ENCODE data around the gene FGR. TPM values are rescaled to one million over a fixed set of nuclear protein-coding genes. Genes with fewer than 3 reads are reported as not detected.
A peak's percentile ranks its signal among the peaks of the same experiment; 100 is the strongest.

Gene FGR
- total RNA-seq, 5 donors from 2014 or later (not counting 1 experiment from before 2014, with no cell fraction given): 3.2 to 37.3 (median 5.7) TPM

GRCh38 chr1:27576806-27577227 is 58.2 kb downstream of the FGR start:
- POLR2A ChIA-PET: interaction anchor here in 1 of 2 donors (0.5 kb wide), 1 partner anchor 18 kb away, joined by 4 read pairs; no protein-coding TSS in a partner anchor
- ATAC-seq (replicated peaks in 1 of 4): peak in 1 of 4 experiments; percentile 12
- H3K4me1 Mint-ChIP-seq: peaks cover 33 to 44% (median 42%) of the 10 kb centered on the region in 3 donors
- H3K36me3 Mint-ChIP-seq: peaks cover 5% of the 10 kb centered on the region
- H3K9me3 ChIP-seq: no peaks in the 10 kb centered on the region
- H3K9me3 Mint-ChIP-seq: no peaks in the 10 kb centered on the region
- peaks cover 7 to 24% of the 10 kb centered on the region in 2 experiments for H3K4me1 ChIP-seq (ENCODE audit: control insufficient read depth in 1 of 2, extremely low read depth in 1 of 2, insufficient read depth in 2 of 2, low read length in 2 of 2)
- H3K4me3 ChIP-seq (ENCODE audit: control insufficient read depth in 1 of 2, extremely low read depth in 1 of 2, low read length in 1 of 2): no peak overlapping the region
- CTCF ChIA-PET: no interaction called here
- DNase-seq: no peak
- H3K27ac Mint-ChIP-seq: no peak overlapping the region
- H3K27me3 ChIP-seq (replicated peaks in 1 of 2; ENCODE audit: control insufficient read depth in 2 of 2, extremely low read depth in 1 of 2, insufficient read depth in 2 of 2, low read length in 1 of 2): peaks cover 0 to 9% of the 10 kb centered on the region in 2 experiments
- no peaks in the 10 kb centered on the region for H3K27me3 Mint-ChIP-seq
- H3K27ac ChIP-seq (ENCODE audit: low read length): no peak overlapping the region
- H3K36me3 ChIP-seq (ENCODE audit: control insufficient read depth in 2 of 2, extremely low read depth in 1 of 2, insufficient read depth in 1 of 2, low read length in 1 of 2): no peaks in the 10 kb centered on the region
- H3K4me3 Mint-ChIP-seq: peak overlapping the region in 1 of 3 donors; percentile 52
- 89% methylated on average over 5 of the region's 7 CpGs for WGBS (ENCODE audit: insufficient coverage)

- ATAC-seq (replicated peaks in 1 of 4) (peak in 2 of 4 experiments; percentile 23 to 43), DNase-seq (no peak)
- H3K4me3 Mint-ChIP-seq: peak overlapping the region in 2 of 3 donors; percentile 31 to 52
- ChIA-PET POLR2A (interaction anchor here in 1 of 2 donors (0.7 kb wide), 1 partner anchor 15 kb away, joined by 9 read pairs; no protein-coding TSS in a partner anchor), CTCF (no interaction called here)
- 36% methylated on average over 19 of the region's 44 CpGs for WGBS (ENCODE audit: insufficient coverage)
- Histone ChIP-seq H3K9me3 (no peaks in the 10 kb centered on the region), H3K4me1 (ENCODE audit: control insufficient read depth in 1 of 2, extremely low read depth in 1 of 2, insufficient read depth in 2 of 2, low read length in 2 of 2) (peaks cover 7 to 24% of the 10 kb centered on the region in 2 experiments), H3K27me3 (replicated peaks in 1 of 2; ENCODE audit: control insufficient read depth in 2 of 2, extremely low read depth in 1 of 2, insufficient read depth in 2 of 2, low read length in 1 of 2) (peaks cover 0 to 9% of the 10 kb centered on the region in 2 experiments), H3K4me3 (ENCODE audit: control insufficient read depth in 1 of 2, extremely low read depth in 1 of 2, low read length in 1 of 2) (peak overlapping the region in 1 of 2 donors; percentile 56), H3K27ac (ENCODE audit: low read length) (no peak overlapping the region), H3K36me3 (ENCODE audit: control insufficient read depth in 2 of 2, extremely low read depth in 1 of 2, insufficient read depth in 1 of 2, low read length in 1 of 2) (no peaks in the 10 kb centered on the region)
- no peaks in the 10 kb centered on the region for H3K36me3 Mint-ChIP-seq
- no peaks in the 10 kb centered on the region for H3K27me3 Mint-ChIP-seq
- H3K4me1 Mint-ChIP-seq: peaks cover 33 to 43% (median 40%) of the 10 kb centered on the region in 3 donors
- H3K27ac Mint-ChIP-seq: no peak overlapping the region
- H3K9me3 Mint-ChIP-seq: no peaks in the 10 kb centered on the region
Observed at GRCh38 chr1:27575840-27576331, 59.1 kb downstream of the FGR start.

- Mint-ChIP-seq H3K36me3 (no peaks in the 10 kb centered on the region), H3K9me3 (no peaks in the 10 kb centered on the region), H3K27ac (no peak overlapping the region), H3K4me1 (peaks cover 33 to 41% (median 40%) of the 10 kb centered on the region in 3 donors), H3K27me3 (no peaks in the 10 kb centered on the region), H3K4me3 (peak overlapping the region in 1 of 3 donors; percentile 48)
- Histone ChIP-seq H3K4me3 (ENCODE audit: control insufficient read depth in 1 of 2, extremely low read depth in 1 of 2, low read length in 1 of 2) (no peak overlapping the region), H3K27me3 (replicated peaks in 1 of 2; ENCODE audit: control insufficient read depth in 2 of 2, extremely low read depth in 1 of 2, insufficient read depth in 2 of 2, low read length in 1 of 2) (peaks cover 0 to 9% of the 10 kb centered on the region in 2 experiments), H3K9me3 (no peaks in the 10 kb centered on the region), H3K27ac (ENCODE audit: low read length) (no peak overlapping the region), H3K4me1 (ENCODE audit: control insufficient read depth in 1 of 2, extremely low read depth in 1 of 2, insufficient read depth in 2 of 2, low read length in 2 of 2) (peaks cover 7 to 24% of the 10 kb centered on the region in 2 experiments), H3K36me3 (ENCODE audit: control insufficient read depth in 2 of 2, extremely low read depth in 1 of 2, insufficient read depth in 1 of 2, low read length in 1 of 2) (no peaks in the 10 kb centered on the region)
- DNase-seq (no peak), ATAC-seq (replicated peaks in 1 of 4) (peak in 3 of 4 experiments; percentile 21 to 42 (median 23))
- POLR2A ChIA-PET: interaction anchor here in 1 of 2 donors (0.7 kb wide), 1 partner anchor 16 kb away, joined by 9 read pairs; no protein-coding TSS in a partner anchor
- 50% methylated on average over 70 of the region's 83 CpGs for WGBS (ENCODE audit: insufficient coverage)
- CTCF ChIA-PET: interaction anchor here in 1 of 2 donors (0.6 kb wide), 1 partner anchor 15 kb away, joined by 3 read pairs; no protein-coding TSS in a partner anchor
Observed at GRCh38 chr1:27574871-27575831, 59.8 kb downstream of the FGR start.

GRCh38 chr1:27574001-27574781 is 60.8 kb downstream of the FGR start:
- Histone ChIP-seq H3K27me3 (replicated peaks in 1 of 2; ENCODE audit: control insufficient read depth in 2 of 2, extremely low read depth in 1 of 2, insufficient read depth in 2 of 2, low read length in 1 of 2) (peaks cover 0 to 9% of the 10 kb centered on the region in 2 experiments), H3K4me1 (ENCODE audit: control insufficient read depth in 1 of 2, extremely low read depth in 1 of 2, insufficient read depth in 2 of 2, low read length in 2 of 2) (peaks cover 7 to 24% of the 10 kb centered on the region in 2 experiments), H3K36me3 (ENCODE audit: control insufficient read depth in 2 of 2, extremely low read depth in 1 of 2, insufficient read depth in 1 of 2, low read length in 1 of 2) (no peaks in the 10 kb centered on the region), H3K4me3 (ENCODE audit: control insufficient read depth in 1 of 2, extremely low read depth in 1 of 2, low read length in 1 of 2) (no peak overlapping the region), H3K9me3 (no peaks in the 10 kb centered on the region), H3K27ac (ENCODE audit: low read length) (no peak overlapping the region)
- DNase-seq: no peak
- POLR2A ChIA-PET: no interaction called here
- 89% methylated on average over 4 of the region's 8 CpGs for WGBS (ENCODE audit: insufficient coverage)
- CTCF ChIA-PET: interaction anchor here (0.6 to 0.9 kb wide), 3 partner anchors 88 to 194 kb away, joined by 3 to 5 read pairs (median 5); no protein-coding TSS in a partner anchor
- Mint-ChIP-seq H3K27ac (peak overlapping the region in 1 of 2 donors; percentile 29), H3K36me3 (no peaks in the 10 kb centered on the region), H3K4me1 (peaks cover 33 to 42% (median 39%) of the 10 kb centered on the region in 3 donors), H3K27me3 (no peaks in the 10 kb centered on the region), H3K4me3 (peak overlapping the region; percentile 3 to 48 (median 41)), H3K9me3 (no peaks in the 10 kb centered on the region)
- no peak for ATAC-seq (replicated peaks in 1 of 4)

- Histone ChIP-seq H3K36me3 (ENCODE audit: control insufficient read depth in 2 of 2, extremely low read depth in 1 of 2, insufficient read depth in 1 of 2, low read length in 1 of 2) (no peaks in the 10 kb centered on the region), H3K27ac (ENCODE audit: low read length) (no peak overlapping the region), H3K4me1 (ENCODE audit: control insufficient read depth in 1 of 2, extremely low read depth in 1 of 2, insufficient read depth in 2 of 2, low read length in 2 of 2) (peaks cover 9 to 33% of the 10 kb centered on the region in 2 experiments), H3K9me3 (no peaks in the 10 kb centered on the region), H3K4me3 (ENCODE audit: control insufficient read depth in 1 of 2, extremely low read depth in 1 of 2, low read length in 1 of 2) (no peak overlapping the region), H3K27me3 (replicated peaks in 1 of 2; ENCODE audit: control insufficient read depth in 2 of 2, extremely low read depth in 1 of 2, insufficient read depth in 2 of 2, low read length in 1 of 2) (peaks cover 0 to 9% of the 10 kb centered on the region in 2 experiments)
- 83% methylated on average over 8 of the region's 14 CpGs for WGBS (ENCODE audit: insufficient coverage)
- Mint-ChIP-seq H3K9me3 (no peaks in the 10 kb centered on the region), H3K4me3 (no peak overlapping the region), H3K27ac (peak overlapping the region; percentile 4 to 50), H3K4me1 (peaks cover 37 to 49% (median 46%) of the 10 kb centered on the region in 3 donors), H3K36me3 (no peaks in the 10 kb centered on the region), H3K27me3 (no peaks in the 10 kb centered on the region)
- CTCF ChIA-PET: interaction anchor here (0.6 to 1.4 kb wide), 3 partner anchors 17 to 195 kb away, joined by 3 to 5 read pairs (median 3); no protein-coding TSS in a partner anchor
- no peak for ATAC-seq (replicated peaks in 1 of 4)
- DNase-seq: no peak
- POLR2A ChIA-PET: no interaction called here
Observed at GRCh38 chr1:27572679-27573426, 62.1 kb downstream of the FGR start.

All from T-cell (primary cell).